ENCODE measurements around the gene LIFR. TPM values are rescaled to one million over a fixed set of nuclear protein-coding genes. Genes with fewer than 3 reads are reported as not detected.

LIFR gene
- total RNA-seq, 1 donor from 2014 or later = 32.7 TPM

DNA sequence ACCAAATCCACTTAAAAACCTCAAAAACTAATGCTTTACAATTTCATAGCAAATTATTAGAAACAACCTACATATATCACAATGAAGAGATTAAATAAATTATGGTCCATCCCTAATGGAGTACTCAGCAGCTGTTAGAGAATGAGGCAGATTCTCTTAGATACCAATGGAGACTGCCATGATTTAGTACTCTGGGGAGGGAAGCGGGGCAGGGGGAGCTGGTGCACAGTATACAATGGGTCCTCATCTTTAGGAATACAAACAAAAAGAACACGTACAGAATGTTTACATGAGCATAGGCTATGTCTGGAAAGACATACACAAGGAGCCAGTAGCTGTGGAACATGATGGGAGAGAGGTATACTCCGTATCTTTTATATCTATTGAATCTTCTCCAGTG is 2.0 kb downstream of the LIFR start:
- H3K4me1 Mint-ChIP-seq (ENCODE audit: unreplicated experiment) = peaks cover 21% of the 10 kb centered on the region

DNA sequence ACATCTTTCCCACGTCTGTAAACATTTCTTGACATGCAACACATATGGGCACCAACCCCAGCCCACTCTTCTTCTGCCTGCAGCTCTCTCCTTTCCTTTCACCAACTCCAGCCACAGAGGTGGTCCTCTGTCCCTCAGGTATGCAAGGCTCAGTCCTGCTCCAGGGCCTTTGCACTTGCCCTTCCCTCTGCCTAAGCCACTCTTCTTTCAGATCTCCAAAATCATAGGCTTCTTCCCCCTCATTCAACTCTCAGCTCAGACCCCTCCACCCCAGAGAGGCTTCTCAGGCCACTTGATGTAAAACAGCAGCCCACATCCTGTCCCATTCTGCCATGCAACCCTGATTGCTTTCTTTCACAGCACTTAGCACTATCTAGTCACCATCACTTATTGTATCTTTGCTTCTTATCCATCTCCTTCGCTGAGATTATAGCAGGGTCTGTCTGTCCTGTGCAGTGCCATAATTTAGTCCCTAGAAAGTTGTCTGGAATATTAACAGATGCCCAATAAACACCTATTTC is 3.4 kb downstream of the LIFR start:
- peaks cover 3% of the 10 kb centered on the region for H3K36me3 Mint-ChIP-seq
- peaks cover 3% of the 10 kb centered on the region for H3K9me3 Mint-ChIP-seq
- peaks cover 18% of the 10 kb centered on the region for H3K27me3 Mint-ChIP-seq
- peak overlapping the region; percentile 1 for H3K4me3 Mint-ChIP-seq
- H3K27ac Mint-ChIP-seq = no peak overlapping the region
- peaks cover 21% of the 10 kb centered on the region for H3K4me1 Mint-ChIP-seq (ENCODE audit: unreplicated experiment)
- no peak for DNase-seq (ENCODE audit: extremely low spot score, unreplicated experiment)
- TF ChIP-seq, protein P1, sequence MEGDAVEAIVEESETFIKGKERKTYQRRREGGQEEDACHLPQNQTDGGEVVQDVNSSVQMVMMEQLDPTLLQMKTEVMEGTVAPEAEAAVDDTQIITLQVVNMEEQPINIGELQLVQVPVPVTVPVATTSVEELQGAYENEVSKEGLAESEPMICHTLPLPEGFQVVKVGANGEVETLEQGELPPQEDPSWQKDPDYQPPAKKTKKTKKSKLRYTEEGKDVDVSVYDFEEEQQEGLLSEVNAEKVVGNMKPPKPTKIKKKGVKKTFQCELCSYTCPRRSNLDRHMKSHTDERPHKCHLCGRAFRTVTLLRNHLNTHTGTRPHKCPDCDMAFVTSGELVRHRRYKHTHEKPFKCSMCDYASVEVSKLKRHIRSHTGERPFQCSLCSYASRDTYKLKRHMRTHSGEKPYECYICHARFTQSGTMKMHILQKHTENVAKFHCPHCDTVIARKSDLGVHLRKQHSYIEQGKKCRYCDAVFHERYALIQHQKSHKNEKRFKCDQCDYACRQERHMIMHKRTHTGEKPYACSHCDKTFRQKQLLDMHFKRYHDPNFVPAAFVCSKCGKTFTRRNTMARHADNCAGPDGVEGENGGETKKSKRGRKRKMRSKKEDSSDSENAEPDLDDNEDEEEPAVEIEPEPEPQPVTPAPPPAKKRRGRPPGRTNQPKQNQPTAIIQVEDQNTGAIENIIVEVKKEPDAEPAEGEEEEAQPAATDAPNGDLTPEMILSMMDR (conservative IDR thresholded peaks at IDR 0.05) = no peak

More for the DNA sequence above, 2.0 kb downstream of the LIFR start:
- DNase-seq (ENCODE audit: extremely low spot score, unreplicated experiment) = no peak
- Mint-ChIP-seq H3K27me3 (peaks cover 18% of the 10 kb centered on the region), H3K36me3 (peaks cover 3% of the 10 kb centered on the region), H3K9me3 (peaks cover 3% of the 10 kb centered on the region), H3K4me3 (peak overlapping the region; percentile 91), H3K27ac (no peak overlapping the region)
- TF ChIP-seq, protein P1 (conservative IDR thresholded peaks at IDR 0.05) = no peak

DNA sequence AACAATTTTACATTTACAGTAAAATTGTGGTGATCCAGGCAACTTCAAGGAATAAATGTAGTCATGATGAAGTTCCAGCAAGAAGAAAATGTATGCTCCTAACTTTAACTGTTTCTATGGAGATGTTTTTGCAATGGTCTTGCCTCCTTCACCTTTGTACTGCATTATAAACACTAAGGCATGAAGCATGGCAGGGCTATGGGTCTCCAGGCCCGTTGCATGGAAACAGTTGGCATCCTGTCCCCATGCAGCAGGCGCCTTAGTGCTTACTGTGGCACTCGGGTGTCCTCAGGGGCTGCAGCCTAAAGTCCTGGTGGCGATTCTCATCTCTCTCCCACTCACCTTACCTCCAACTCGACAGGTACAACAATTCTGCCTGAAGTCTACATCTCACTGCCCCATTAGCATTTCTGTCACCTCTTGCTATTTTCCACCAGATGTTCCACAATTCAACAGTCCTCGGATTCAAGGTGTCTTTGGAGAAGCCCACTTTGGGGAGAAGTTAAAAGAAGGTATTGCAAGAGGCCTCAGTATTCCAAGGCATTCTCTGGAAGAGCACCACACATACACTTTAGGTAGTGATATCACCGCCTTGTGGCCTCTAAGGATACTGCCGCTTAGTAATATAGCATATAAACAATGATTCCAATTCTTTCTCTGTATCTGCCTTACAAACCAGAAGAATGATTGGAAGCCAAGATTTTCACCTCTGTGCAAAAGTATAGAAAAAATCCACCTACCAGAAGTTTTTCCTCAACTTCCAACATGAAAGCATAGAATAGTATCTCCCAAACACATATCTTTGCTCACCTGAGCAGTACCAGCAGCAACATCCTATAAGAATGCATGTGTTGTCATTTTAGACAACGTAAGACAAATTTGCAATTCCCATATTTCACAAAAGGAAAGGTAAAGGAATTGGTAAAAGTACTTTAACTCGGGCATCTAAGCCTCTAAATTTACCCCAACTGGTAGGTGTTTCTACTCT is 5.1 kb downstream of the LIFR start:
- Mint-ChIP-seq H3K4me3 (peak overlapping the region; percentile 12), H3K36me3 (peaks cover 3% of the 10 kb centered on the region), H3K27ac (no peak overlapping the region), H3K27me3 (peaks cover 18% of the 10 kb centered on the region), H3K4me1 (ENCODE audit: unreplicated experiment) (peaks cover 21% of the 10 kb centered on the region), H3K9me3 (peaks cover 3% of the 10 kb centered on the region)
- DNase-seq (ENCODE audit: extremely low spot score, unreplicated experiment) = no peak
- TF ChIP-seq, protein P1 (conservative IDR thresholded peaks at IDR 0.05) = peak; percentile 79

DNA sequence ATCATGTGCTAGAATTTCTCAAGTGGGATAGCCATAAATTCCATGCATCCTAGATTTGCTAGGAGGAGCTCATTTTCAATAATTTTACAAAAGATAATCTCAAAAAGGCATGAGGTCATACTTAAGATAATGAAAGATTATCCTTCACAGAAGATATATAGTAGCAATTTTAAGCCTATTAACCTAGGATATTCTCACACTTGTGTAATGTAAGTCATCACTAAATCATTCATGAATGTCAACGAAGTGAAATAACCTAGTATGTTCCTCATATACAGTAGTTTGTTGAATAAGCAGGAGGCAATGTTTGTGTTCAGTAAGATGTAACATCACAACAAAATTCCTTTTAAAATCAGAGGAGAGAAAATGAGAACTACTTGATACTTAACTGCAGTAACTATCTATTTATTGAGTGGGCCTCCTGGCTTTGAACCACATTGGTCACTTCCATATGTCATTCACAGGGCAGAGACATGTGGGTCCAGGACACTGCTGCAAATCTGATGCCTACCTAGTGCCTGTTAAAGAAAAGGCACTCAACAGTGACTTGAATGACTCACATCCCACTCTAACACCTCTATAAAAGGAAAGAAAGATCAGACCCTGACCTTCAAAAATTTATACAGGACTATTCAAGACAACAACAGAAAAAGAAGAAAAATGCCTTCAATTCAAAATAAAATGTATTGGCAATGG is 8.2 kb downstream of the LIFR start:
- H3K9me3 Mint-ChIP-seq = peaks cover 9% of the 10 kb centered on the region
- TF ChIP-seq, protein P1 (conservative IDR thresholded peaks at IDR 0.05) = no peak
- no peak for DNase-seq (ENCODE audit: extremely low spot score, unreplicated experiment)
- peaks cover 16% of the 10 kb centered on the region for H3K4me1 Mint-ChIP-seq (ENCODE audit: unreplicated experiment)
- H3K27me3 Mint-ChIP-seq = no peaks in the 10 kb centered on the region
- no peak overlapping the region for H3K4me3 Mint-ChIP-seq
- no peak overlapping the region for H3K27ac Mint-ChIP-seq
- H3K36me3 Mint-ChIP-seq = peaks cover 3% of the 10 kb centered on the region

DNA sequence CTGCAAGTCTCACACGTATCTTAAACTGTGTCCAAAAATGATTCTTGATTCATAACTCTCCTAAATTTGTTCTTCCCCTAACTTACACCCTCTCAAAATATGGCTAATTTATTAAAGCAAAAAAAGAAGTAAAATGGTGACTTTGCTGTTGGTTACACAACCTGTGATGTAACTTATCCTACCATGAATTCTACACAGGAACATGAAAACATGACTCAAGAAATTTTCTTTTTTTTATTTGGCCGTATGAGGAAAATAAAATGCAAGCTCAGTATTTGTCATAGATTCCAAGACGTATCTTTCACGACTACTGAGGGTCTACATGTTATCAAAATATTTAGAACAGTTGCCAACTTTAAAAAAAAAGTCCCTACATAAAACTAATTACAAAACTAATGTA is 9.2 kb downstream of the LIFR start:
- H3K36me3 Mint-ChIP-seq = peaks cover 3% of the 10 kb centered on the region
- no peaks in the 10 kb centered on the region for H3K27me3 Mint-ChIP-seq
- no peak overlapping the region for H3K4me3 Mint-ChIP-seq
- no peak overlapping the region for H3K27ac Mint-ChIP-seq
- H3K4me1 Mint-ChIP-seq (ENCODE audit: unreplicated experiment) = peaks cover 9% of the 10 kb centered on the region
- TF ChIP-seq, protein P1 (conservative IDR thresholded peaks at IDR 0.05) = no peak
- peaks cover 9% of the 10 kb centered on the region for H3K9me3 Mint-ChIP-seq
- no peak for DNase-seq (ENCODE audit: extremely low spot score, unreplicated experiment)

Measured in type B pancreatic cell (in vitro differentiated cells).